Middle frontal gyrus (tissue), 1 donor: ENCODE data around the gene NOS1AP.

Experiments
- DNase-seq: peaks from one replicate; pipeline ENCODE4 v3.0.0-alpha.2; 2015; ENCODE audit warnings: low spot score; ENCODE audit errors: extremely low spot score

The NOS1AP gene

DNA sequence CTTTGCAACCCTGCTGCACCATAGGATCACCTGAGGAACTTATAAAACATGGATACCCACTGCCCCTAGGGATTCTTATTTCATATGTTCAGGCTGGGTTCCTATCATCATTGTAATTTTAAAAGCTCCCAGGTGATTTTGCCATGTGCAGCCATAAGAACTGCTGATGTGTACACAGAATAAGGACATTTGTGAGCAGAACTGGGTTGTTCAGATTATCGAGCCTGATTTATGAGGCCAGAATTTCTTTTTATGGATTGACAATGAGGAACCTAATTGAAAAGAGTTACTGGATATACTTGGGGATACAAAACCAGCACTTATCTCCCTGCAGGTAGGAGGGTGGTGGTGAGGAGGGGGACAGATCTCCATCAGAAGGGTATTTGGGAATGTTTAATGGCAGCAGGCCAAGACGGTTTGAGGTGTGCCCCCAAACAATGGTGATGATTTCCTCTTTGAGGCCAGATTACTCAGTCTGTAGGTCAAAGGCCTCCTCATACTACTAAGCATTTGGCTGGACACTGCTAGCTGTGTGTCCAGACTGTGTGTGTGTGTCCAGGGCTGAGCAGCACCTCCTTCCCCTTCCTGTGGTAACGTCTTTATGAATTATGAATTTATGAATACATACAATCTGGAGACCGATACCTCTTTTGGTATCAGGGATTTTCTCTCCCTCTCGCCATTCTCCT is 18.9 kb downstream of the NOS1AP start:
- no peak for DNase-seq

DNA sequence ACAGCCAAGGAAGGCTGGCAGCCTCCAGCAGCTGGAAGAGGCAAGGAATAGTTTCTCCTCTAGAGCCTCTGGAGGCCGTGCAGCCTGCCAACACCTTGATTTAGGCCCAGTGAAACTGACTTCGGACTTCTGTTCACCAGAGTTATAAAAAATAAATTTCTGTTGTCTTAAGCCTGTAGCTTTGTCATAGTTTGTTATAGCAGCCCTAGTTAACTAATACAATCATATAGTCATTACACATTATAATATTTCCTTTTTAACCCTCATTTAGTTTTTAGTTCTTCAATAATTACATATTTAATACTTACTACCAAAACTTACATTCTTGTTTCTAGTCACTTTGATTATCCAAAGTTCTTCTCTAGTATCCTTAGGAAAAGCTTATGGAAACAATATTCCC is 20.3 kb downstream of the NOS1AP start:
- DNase-seq, result no peak

DNA sequence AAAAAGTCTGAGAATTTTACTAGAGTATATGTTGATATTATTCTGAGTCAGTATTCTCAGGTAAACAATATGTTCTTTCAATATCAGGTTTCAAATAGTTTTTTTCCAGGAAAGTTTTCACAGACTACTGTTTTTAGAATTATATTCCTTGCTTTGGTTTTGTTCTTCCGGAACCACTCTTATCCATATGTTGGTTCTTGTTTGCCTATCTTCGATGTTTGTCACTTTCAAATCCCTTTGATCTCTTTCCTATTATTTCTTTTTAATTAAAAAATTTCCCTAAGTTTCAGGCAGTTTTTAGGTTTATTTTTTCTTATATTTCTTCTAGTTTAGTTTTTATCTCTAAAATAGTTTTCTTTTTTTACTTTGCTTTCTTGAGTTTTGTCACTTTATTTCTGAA is 20.9 kb downstream of the NOS1AP start:
- no peak for DNase-seq

DNA sequence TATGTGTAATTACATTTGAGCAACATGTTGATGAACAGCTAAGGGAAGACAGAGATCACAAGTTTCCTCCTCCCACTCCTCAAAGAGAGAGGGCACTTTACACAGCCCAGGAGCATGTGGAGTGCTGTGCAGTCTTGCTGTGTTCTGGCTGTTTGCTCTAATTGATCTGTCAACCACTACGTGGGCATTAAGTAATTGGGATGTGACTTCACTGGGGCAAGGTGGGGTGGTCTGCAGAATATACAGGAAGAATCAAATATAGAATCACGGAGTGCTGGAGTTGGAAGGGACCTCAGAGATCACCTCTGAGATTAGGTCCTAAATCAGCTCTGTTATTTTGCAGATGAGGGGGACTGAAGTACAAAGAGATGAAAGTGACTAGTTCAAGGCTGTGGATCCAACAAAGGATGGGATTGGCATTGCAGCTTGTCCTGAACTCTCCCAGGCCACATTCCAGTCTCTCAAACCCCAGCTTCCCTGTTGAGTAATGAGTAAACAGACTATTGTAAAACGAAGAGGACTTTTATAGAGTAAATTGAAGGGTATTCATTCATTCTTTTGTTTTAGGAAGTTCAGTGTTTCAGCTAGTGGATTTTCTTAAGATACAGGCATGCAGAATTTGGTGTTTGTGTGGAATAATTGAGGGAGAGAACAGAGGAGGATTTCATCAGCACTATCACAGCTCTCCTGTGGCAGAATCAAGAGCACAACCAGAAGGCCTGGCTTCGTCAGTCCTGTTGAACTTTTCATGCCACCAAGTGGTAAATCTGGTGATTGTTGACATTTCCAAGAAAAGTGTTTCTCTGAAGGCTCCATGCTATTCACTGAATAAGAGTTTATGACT is 22.4 kb downstream of the NOS1AP start:
- no peak for DNase-seq

DNA sequence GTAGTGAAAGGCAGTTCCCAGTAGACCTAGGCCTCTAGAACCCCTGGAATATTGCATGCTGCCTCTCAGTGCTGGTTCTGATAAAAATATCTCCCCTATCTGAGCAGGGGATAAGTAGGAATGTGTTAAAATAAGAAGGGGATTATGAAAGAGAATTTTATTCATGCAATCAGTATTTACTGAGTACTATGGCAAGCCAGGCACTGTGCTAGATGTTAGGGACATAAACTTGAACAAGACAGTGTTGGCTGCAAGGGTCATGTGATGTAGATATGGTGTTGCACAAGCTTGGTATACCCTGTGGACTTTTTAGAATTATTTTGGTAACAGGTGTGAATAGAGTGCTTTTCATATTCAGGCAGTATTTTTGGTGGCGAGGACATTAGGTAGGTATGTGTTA is 23.6 kb downstream of the NOS1AP start:
- no peak for DNase-seq

DNA sequence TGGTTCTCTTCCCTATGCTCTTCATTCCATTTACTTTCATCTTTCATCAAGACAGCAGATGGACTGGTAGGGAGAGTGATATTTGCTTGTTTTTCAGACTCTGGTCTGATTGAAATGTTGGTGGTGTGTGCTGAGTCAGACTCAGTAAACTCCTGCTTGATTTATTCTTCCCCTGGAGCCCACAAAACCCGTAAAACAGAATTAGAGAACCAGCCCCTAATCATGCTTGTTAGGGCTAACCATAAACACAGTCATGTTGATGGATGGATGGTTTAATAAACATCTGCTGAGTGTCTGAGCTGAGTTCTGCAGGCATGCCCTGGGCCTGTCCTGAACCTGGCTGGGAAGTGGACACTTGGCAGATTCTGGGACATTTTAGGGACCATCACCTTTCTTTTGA is 24.8 kb downstream of the NOS1AP start:
- DNase-seq, result no peak

- DNase-seq, result no peak
Observed at GRCh38 chr1:162094723-162095122, 25.2 kb downstream of the NOS1AP start.

- DNase-seq, result no peak
Observed at GRCh38 chr1:162107911-162108310, 38.4 kb downstream of the NOS1AP start.

GRCh38 chr1:162108426-162108825 is 38.9 kb downstream of the NOS1AP start:
- no peak for DNase-seq

DNA sequence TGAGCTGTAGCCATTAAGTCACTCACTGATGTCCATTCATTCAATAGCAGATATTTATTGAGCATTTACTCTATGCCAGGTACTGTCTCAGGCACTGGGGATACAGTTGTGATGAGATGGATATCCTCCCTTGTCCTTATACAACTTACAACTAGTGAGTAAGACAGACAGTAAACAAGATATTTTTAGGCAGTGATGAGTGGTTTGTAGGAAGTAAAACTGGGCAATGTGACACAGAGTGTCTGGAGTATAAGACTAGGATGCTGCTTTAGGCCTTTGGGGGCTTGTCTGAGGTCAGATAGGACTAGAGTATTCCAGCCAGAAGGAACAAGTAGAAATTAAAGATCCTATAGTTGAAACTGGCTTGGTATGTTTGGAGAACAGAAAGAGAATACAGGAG is 41.4 kb downstream of the NOS1AP start:
- no peak for DNase-seq

- DNase-seq, result no peak
Observed at GRCh38 chr1:162111572-162111971, 42.1 kb downstream of the NOS1AP start.

- no peak for DNase-seq
Observed at GRCh38 chr1:162113419-162113818, 43.9 kb downstream of the NOS1AP start.

- DNase-seq, result no peak
Observed at GRCh38 chr1:162117039-162117774, 47.7 kb downstream of the NOS1AP start.

GRCh38 chr1:162118063-162118462 is 48.6 kb downstream of the NOS1AP start:
- no peak for DNase-seq

GRCh38 chr1:162128693-162129356 is 59.3 kb downstream of the NOS1AP start:
- DNase-seq, result no peak

DNA sequence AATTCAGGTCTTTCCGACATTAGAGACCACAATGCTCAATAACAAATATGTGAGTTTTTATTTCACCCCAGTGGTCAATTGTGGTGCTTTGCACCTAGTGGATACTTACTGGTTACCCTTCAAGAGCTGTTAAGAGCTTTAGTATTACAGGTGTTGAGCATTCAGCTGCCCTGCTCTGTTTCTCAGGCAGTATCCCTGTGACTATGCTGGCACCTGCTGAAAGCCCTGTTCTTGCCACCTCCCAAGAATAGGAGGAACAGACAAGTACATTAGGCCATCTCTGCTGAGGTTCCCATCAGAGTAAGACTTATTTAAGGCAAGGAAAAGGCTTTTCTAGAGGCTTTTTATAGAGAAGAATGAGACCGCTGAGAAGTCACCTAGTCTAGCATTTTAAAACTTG is 60.8 kb downstream of the NOS1AP start:
- no peak for DNase-seq

DNA sequence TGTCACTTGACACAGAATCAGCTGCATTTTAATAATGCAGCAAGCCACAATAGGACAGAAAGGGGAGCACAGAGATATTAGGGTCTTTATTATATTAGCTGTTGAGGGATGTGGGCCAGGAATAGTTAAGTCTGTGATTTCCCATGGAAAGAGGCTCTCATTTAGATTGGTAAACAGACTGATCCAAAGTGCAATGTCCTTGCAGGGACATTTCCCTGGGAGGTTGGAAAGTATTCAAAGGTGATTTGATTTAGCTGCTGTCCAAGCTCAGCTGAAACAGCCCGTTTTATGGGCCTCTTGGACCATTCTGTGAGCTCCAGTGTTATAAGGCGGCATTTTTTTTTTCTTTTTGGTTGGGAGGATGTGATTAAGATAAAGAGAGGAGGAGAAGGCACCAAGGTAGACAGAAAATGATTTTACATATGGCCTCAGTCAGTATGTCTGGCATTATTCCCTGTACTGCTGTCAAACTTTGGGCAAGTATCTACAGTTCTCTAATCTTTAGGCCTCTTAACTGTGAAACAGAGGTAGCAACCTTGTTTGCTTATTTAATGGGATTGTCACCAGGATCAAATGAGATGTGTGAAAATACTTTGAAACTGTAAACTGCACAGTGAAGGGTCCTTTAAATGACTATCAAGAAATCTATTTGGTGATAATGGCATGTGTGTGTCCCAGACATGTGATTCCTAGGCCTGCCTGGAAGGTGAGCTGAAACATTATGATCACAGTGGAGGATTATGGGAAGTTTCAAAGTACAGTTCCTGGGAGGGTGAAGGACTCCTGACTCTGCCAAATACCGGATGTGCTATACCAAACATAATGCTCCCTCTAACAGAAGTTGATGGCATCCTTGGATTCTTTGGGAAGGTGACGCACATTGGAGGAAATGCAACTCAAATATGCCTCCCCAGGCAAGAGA is 62.2 kb downstream of the NOS1AP start:
- DNase-seq, result no peak

DNA sequence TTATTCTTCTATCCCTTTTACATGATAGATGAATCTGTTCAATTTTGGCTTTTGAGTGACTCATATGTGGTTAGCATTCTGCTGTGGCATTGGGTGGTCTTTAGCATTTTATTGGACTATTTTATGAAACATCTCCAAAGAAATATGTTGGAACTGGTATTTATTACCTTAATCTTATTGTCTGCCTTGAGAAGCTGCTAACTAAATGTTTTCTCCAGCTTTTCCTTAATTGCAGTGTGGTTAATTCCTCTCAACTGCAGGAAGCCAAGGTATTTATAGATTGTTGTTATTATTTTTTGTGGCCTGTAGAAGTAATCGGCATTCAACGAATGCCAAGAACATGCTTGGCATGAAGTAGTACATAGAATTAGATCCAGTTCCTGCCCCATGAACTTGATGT is 64.1 kb downstream of the NOS1AP start:
- no peak for DNase-seq

DNA sequence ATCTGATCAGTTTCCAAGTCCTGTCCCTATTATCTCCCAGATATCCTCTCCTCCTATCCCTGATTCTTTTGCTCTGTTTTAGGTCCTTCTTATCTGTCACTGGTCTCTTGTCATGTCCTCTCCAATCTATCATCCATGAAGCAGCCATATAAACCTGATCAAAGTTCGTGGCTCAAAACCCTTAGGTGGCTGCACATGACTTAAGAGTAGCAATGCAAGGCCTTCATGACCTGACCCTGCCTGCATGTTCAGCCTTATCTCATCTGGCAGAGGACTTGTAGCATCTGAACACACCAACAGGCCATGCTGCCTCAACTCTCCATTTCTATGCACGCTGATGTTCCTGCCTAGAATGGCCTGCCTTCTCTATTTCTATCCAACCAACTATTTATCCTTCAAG is 65.2 kb downstream of the NOS1AP start:
- no peak for DNase-seq

- no peak for DNase-seq
Observed at GRCh38 chr1:162135271-162135775, 65.8 kb downstream of the NOS1AP start.
